Measurements from ENCODE around the gene OR2L8. TPM values are rescaled to one million over a fixed set of nuclear protein-coding genes. Genes with fewer than 3 reads are reported as not detected.
"Not testable (repeated sequence)": the region's sequence is repeated elsewhere in the genome, so short reads cannot be mapped to it uniquely, and the experiment has no call there.

OR2L8 gene
- total RNA-seq (2014; rRNA removed; shearing (Covaris generic)), result not detected in 2 replicates

GRCh38 chr1:247948558-247948957, at the start of gene OR2L8:
TSS of gene OR2L8 (plus strand) at chr1:247948858. CDS start at chr1:247948858, 0 bp downstream.
- in situ Hi-C loops (cut with HindIII; ENCODE audit: low sequenced_read_pairs), result no loop called here
- DNase-seq (ENCODE audit: low spot score), result no peak

GRCh38 chr1:247904122-247904521, 44.5 kb upstream of the OR2L8 start:
- in situ Hi-C loops (cut with HindIII; ENCODE audit: low sequenced_read_pairs), result no loop called here

DNA sequence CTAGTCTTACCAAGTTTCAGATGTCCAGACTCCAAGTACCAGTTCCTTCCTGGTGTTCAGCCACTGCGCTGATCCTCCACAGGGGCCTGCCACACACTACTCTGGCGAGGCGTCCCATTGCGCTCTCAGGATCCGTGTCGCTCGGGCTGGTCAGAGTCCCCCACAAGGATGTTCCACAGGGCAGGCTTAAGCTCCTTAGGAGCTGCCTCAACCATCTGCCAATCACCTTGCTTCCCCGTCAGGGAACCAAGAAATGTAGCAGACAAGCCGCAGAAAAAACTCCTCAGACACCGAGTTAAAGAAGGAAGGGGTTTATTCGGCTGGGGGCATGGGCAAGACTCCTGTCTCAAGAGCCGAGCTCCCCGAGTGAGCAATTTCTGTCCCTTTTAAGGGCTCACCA, 43.5 kb upstream of the OR2L8 start:
- no peak for DNase-seq (ENCODE audit: low spot score)
- in situ Hi-C loops (cut with HindIII; ENCODE audit: low sequenced_read_pairs), result no loop called here

More at GRCh38 chr1:247904122-247904521, 44.5 kb upstream of the OR2L8 start:
- no peak for DNase-seq (ENCODE audit: low spot score)

GRCh38 chr1:247905910-247906503, 42.7 kb upstream of the OR2L8 start:
- in situ Hi-C loops (cut with HindIII; ENCODE audit: low sequenced_read_pairs), result no loop called here
- no peak for DNase-seq (ENCODE audit: low spot score)

DNA sequence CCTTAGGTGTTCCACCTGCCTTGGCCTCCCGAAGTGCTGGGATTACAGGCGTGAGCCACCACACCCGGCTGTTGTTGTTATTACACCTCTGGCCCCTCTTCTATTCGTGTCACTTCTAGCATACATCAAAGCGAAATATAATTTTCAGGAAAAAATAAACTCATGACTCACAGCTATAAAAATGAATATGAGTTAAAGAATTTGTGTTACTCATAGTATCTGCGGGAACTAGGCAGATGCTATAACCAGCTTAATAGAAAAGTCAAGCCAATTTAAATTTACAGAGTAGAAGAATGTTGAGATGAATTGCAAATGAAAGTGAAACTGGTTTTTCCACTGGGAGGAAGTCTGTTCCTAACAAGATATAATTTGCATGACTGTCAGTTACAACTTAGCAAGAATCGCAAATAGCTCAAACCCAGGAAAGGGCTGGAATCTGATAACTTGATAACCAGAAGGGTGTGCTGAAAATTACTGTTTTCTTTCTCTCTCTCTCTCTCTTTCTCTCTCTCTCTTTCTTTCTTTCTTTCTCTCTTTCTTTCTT, 42.1 kb upstream of the OR2L8 start:
- in situ Hi-C loops (cut with HindIII; ENCODE audit: low sequenced_read_pairs), result no loop called here
- no peak for DNase-seq (ENCODE audit: low spot score)

- in situ Hi-C loops (cut with HindIII; ENCODE audit: low sequenced_read_pairs), result no loop called here
- DNase-seq (ENCODE audit: low spot score), result no peak
Measured at GRCh38 chr1:247908766-247909165, 39.9 kb upstream of the OR2L8 start.

DNA sequence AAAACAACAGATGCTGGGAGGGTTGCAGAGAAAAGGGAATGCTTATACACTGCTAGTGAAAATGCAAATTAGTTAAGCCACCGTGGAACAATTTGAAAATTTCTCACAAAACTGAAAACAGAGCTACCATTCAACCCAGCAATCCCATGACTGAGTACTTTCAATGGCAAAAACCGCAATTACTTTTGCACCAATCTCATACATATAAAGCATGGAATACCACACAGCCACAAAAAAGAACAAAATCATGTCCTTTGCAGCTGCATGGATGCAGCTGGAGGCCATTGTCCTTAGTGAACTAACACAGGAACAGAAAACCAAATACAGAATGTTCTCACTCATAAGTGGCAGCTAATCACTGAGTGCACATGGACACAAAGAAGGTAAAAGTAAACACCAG, 34.9 kb upstream of the OR2L8 start:
- in situ Hi-C loops (cut with HindIII; ENCODE audit: low sequenced_read_pairs), result no loop called here
- no peak for DNase-seq (ENCODE audit: low spot score)

GRCh38 chr1:247914941-247915662, 33.6 kb upstream of the OR2L8 start:
- no peak for DNase-seq (ENCODE audit: low spot score)
- in situ Hi-C loops (cut with HindIII; ENCODE audit: low sequenced_read_pairs), result no loop called here

DNA sequence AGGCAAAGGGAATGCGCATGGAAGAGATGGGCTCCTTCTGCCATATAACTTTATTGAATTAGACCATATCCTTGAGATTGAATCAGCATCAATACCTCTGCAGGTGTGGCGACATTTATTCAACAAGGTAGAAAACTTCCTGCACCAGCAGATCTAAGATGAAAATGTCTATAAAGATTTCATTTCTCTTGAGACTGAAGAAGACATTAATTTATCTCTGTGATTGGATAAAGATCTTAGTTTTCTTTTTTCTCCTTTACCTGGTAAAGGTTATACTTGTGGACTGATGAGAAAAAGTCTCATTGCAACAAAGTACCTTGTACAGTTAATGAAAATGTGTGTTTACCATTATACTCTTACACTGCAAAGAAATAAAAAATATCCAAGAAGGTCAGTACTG, 28.7 kb upstream of the OR2L8 start, which contains the start of gene OR2T8:
OR2T8 (plus strand) TSS at position 301 of the 400 bp plus-strand sequence. CDS start 766 bp downstream, outside the sequence.
- in situ Hi-C loops (cut with HindIII; ENCODE audit: low sequenced_read_pairs), result no loop called here
- no peak for DNase-seq (ENCODE audit: low spot score)

GRCh38 chr1:247923941-247924340, 24.7 kb upstream of the OR2L8 start:
- DNase-seq (ENCODE audit: low spot score), result no peak
- in situ Hi-C loops (cut with HindIII; ENCODE audit: low sequenced_read_pairs), result no loop called here

DNA sequence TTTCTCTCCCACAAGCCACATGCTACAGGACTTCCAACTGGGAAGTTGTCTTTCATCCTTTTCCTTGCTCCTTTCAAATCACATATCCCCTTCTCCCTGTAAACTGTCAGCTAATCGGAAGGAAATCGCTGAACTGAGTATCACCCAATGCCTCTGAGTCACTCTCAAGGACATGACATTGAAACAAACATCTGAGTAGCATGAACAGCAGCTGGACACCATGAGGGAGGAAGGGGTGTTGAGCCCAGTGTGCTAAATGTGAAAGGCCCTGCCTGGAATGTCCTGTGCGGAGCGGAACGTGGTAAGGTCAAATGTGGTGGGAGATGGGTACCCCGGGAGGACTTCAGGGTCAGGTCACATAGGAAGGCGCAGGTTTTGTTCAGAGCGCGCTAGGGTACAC, 23.8 kb upstream of the OR2L8 start, which contains the start of gene OR2AJ1:
OR2AJ1 (plus strand) TSS at position 22 of the 400 bp plus-strand sequence. CDS start 8,880 bp downstream, outside the sequence.
- in situ Hi-C loops (cut with HindIII; ENCODE audit: low sequenced_read_pairs), result no loop called here
- DNase-seq (ENCODE audit: low spot score), result no peak

DNA sequence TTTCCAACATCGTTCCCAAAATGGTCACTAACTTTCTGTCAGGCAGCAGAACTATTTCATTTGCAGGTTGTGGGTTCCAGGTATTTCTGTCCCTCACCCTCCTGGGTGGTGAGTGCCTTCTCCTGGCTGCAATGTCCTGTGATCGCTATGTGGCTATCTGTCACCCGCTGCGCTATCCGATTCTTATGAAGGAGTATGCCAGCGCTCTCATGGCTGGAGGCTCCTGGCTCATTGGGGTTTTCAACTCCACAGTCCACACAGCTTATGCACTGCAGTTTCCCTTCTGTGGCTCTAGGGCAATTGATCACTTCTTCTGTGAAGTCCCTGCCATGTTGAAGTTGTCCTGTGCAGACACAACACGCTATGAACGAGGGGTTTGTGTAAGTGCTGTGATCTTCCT, 14.7 kb upstream of the OR2L8 start:
- DNase-seq (ENCODE audit: low spot score), result no peak
- in situ Hi-C loops (cut with HindIII; ENCODE audit: low sequenced_read_pairs), result no loop called here

- no peak for DNase-seq (ENCODE audit: low spot score)
- in situ Hi-C loops (cut with HindIII; ENCODE audit: low sequenced_read_pairs), result no loop called here
Measured at GRCh38 chr1:247935781-247936180, 12.9 kb upstream of the OR2L8 start.

GRCh38 chr1:247936415-247936814, 12.2 kb upstream of the OR2L8 start:
- in situ Hi-C loops (cut with HindIII; ENCODE audit: low sequenced_read_pairs), result no loop called here
- no peak for DNase-seq (ENCODE audit: low spot score)

- in situ Hi-C loops (cut with HindIII; ENCODE audit: low sequenced_read_pairs), result not testable (repeated sequence)
Measured at GRCh38 chr1:247936965-247937734, 11.5 kb upstream of the OR2L8 start.

DNA sequence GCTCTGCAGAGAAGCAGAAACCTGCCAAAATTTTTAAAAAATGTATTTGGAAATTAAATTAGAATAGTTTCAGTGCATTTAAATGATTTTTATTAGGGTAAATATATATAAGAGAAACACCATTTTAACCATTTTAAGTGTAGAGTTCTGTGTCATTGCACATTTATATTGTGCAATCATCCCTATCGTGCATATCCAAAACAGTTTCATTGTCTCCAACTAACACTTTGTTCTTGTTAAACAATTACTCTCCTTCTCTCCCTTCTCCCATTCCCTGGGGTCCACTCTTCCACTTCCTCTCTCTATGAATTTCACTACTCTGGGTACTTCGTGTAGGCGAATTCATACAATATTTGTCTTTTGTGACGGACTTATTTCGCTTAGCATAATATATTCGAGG, 6.0 kb upstream of the OR2L8 start:
- DNase-seq (ENCODE audit: low spot score), result no peak
- in situ Hi-C loops (cut with HindIII; ENCODE audit: low sequenced_read_pairs), result no loop called here

More at GRCh38 chr1:247936965-247937734, 11.5 kb upstream of the OR2L8 start:
- DNase-seq (ENCODE audit: low spot score), result peak; percentile 12

GRCh38 chr1:247953408-247953807, 4.8 kb downstream of the OR2L8 start:
- in situ Hi-C loops (cut with HindIII; ENCODE audit: low sequenced_read_pairs), result no loop called here
- DNase-seq (ENCODE audit: low spot score), result no peak

DNA sequence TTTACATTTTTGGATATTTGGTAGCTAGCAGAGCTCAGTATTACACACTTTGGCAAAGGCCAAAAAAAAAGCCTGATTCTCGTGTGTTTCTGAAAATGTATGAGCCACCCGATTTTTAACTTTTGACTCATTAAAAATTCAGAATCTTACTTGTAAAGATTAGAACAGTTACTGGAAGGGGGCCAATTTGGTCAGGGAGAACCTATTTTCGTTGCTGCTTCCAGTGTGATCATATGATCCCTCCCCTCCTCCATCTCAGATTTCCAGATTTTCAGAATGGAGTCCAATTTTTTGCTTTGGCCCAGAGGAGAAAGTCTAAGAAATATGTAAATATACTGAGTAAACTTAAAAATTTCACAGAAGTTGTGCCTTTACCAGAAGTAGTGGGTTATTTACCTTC, 13.1 kb downstream of the OR2L8 start:
- in situ Hi-C loops (cut with HindIII; ENCODE audit: low sequenced_read_pairs), result no loop called here
- DNase-seq (ENCODE audit: low spot score), result no peak

DNA sequence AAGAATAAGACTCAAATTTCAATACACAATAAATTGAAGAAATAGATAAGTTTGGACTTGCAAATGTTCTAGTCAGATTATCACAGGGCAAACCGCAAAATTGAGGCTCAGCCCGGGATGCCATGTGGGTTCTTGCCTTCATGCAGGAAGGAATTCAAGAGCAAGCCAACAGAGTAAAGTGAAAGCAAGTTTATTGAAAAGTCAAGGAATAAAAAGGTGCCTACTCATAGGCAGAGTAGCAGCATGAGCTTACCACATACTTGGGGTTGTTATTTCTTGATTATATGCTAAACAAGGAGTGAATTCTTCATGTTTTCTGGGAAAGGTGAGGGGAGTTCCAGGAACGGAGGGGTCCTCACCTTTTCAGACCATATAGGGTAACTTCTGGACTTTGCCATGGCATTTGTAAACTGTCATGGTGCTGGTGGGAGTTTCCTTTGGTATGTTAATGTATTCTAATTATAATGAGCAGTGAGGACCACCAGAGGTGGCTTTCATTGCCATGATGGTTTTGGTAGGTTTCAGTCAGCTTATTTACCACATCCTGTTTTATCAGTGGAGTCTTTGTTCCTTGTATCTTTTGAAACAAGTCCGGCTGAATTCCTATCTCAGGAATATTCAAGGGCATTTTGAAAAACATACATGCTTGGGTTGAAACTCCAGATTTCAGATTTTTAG, 14.4 kb downstream of the OR2L8 start:
- DNase-seq (ENCODE audit: low spot score), result no peak
- in situ Hi-C loops (cut with HindIII; ENCODE audit: low sequenced_read_pairs), result no loop called here

Measured in G401 (cell line).